HCT116 (cell line): ENCODE results near the gene CDH23. TPM values are rescaled to one million over a fixed set of nuclear protein-coding genes. Genes with fewer than 3 reads are reported as not detected.

Source experiments
- ATAC-seq: fragments of 200-7000 bp; cut with Tn5 transposase; 2 replicates; pipeline ENCODE4 v1.9.1; 2020; ENCODE audit warnings: mild to moderate bottlenecking, moderate library complexity
- BruUV-seq: library from RNA; stranded (reverse); fragments of 400-500 nt; replicated peaks from 2 replicates; lab custom pipeline; 2021; lab: Mats Ljungman, UMichigan
- CTCF ChIA-PET: fragments of 300-600 bp; sonication (Branson Sonifier 250); formaldehyde crosslinking; loops from one replicate; lab custom pipeline; 2021; ENCODE audit warnings: antibody characterized with exemption; lab: Charles Lee
- POLR2A ChIA-PET: fragments of 300-600, 350-600 bp; sonication (Branson Sonifier 250); formaldehyde crosslinking; loops from one replicate; lab custom pipeline; 2021; ENCODE audit warnings: antibody characterized with exemption; lab: Charles Lee
- RAD21 ChIA-PET, 2 experiments: fragments of 300-600 bp; sonication (Branson Sonifier 250); formaldehyde crosslinking; loops; one replicate each; lab custom pipeline; 2023; ENCODE audit warnings: low total read pairs in 2 of 2; ENCODE audit not compliant: uncharacterized antibody in 2 of 2, unreplicated experiment in 2 of 2, low non-redundant PET in 1 of 2; lab: Charles Lee
- DNase-seq: peaks from one replicate; pipeline ENCODE4 v3.0.0-alpha.2; 2010; ENCODE audit warnings: low read depth, low spot score
- H2AFZ ChIP-seq: fragments of 200-600 bp; shearing (Covaris generic), sonication (generic); 2 replicates; pipeline ENCODE4 v1.6.1; 2017; ENCODE audit warnings: low read depth, mixed run types, mixed read lengths, antibody characterized with exemption, low read length; ENCODE audit not compliant: poor library complexity, severe bottlenecking
- H3K27ac ChIP-seq: 2 replicates; pipeline ENCODE4 v1.5.1; 2012; ENCODE audit warnings: low read depth, low read length
- H3K27me3 ChIP-seq: fragments of 200-600 bp; sonication (generic); 2 replicates; pipeline ENCODE4 v1.6.1; 2016; ENCODE audit warnings: mixed run types, low read length, mixed read lengths; ENCODE audit not compliant: insufficient read depth
- H3K36me3 ChIP-seq, 2 experiments: fragments of 200-500 bp in 1 of 2; fragments of 200-600 bp in 1 of 2; sonication (Bioruptor generic) in 1 of 2; sonication (generic) in 1 of 2; 2 replicates each; pipeline versions ENCODE4 v1.5.1 to v1.6.1; 2014 to 2016; ENCODE audit warnings: low read length in 2 of 2, inconsistent platforms in 1 of 2, mixed read lengths in 1 of 2, mixed run types in 1 of 2; ENCODE audit not compliant: insufficient read depth in 2 of 2, control insufficient read depth in 1 of 2
- H3K4me1 ChIP-seq, 2 experiments: fragments of 200-600 bp in 1 of 2; sonication (generic) in 1 of 2; 2 replicates each; pipeline versions ENCODE4 v1.5.1 to v1.6.1; 2012 to 2017; ENCODE audit warnings: low read length in 2 of 2, inconsistent platforms in 1 of 2, mild to moderate bottlenecking in 1 of 2, mixed read lengths in 1 of 2, mixed run types in 1 of 2, moderate library complexity in 1 of 2; ENCODE audit not compliant: insufficient read depth in 2 of 2, control insufficient read depth in 1 of 2
- H3K4me2 ChIP-seq: fragments of 200-600 bp; sonication (generic); 2 replicates; pipeline ENCODE4 v1.6.1; 2017; ENCODE audit warnings: mixed run types, low read length, mixed read lengths
- H3K4me3 ChIP-seq, 2 experiments: fragments of 200-600 bp in 1 of 2; sonication (generic) in 1 of 2; replicated peaks in 1 of 2; 2 replicates each; pipeline ENCODE4 v1.5.1; 2011 to 2016; ENCODE audit warnings: low read length in 2 of 2, control low read depth in 1 of 2, low read depth in 1 of 2, mild to moderate bottlenecking in 1 of 2, mixed read lengths in 1 of 2, mixed run types in 1 of 2
- H3K79me2 ChIP-seq: fragments of 200-600 bp; sonication (generic); 2 replicates; pipeline ENCODE4 v1.6.1; 2017; ENCODE audit warnings: mild to moderate bottlenecking, mixed run types, low read length, moderate library complexity, mixed read lengths; ENCODE audit not compliant: insufficient read depth
- H3K9ac ChIP-seq: fragments of 200-600 bp; sonication (generic); 2 replicates; pipeline ENCODE4 v1.6.1; 2016; ENCODE audit warnings: low read length, mixed read lengths
- H3K9me2 ChIP-seq: fragments of 200-600 bp; sonication (generic), shearing (Covaris generic); 2 replicates; pipeline ENCODE4 v1.6.1; 2017; ENCODE audit warnings: mixed run types, mild to moderate bottlenecking, moderate library complexity; ENCODE audit not compliant: insufficient read depth
- H3K9me3 ChIP-seq, 2 experiments: fragments of 200-500 bp in 1 of 2; fragments of 200-600 bp in 1 of 2; sonication (Bioruptor generic) in 1 of 2; sonication (generic) in 1 of 2; 2 replicates each; pipeline ENCODE4 v1.6.1; 2014 to 2017; ENCODE audit warnings: low read length in 2 of 2, mixed read lengths in 2 of 2, inconsistent platforms in 1 of 2, low read depth in 1 of 2, mild to moderate bottlenecking in 1 of 2, mixed run types in 1 of 2, moderate library complexity in 1 of 2; ENCODE audit not compliant: control insufficient read depth in 1 of 2, insufficient read depth in 1 of 2
- H4K20me1 ChIP-seq: fragments of 200-600 bp; sonication (generic), shearing (Covaris generic); 2 replicates; pipeline ENCODE4 v1.6.1; 2017; ENCODE audit warnings: mixed run types, mild to moderate bottlenecking, moderate library complexity; ENCODE audit not compliant: insufficient read depth
- ATF3 ChIP-seq: IDR thresholded peaks from 2 replicates; pipeline ENCODE4 v1.6.1; 2012
- CEBPB ChIP-seq: IDR thresholded peaks from 2 replicates; pipeline ENCODE4 v1.6.1; 2012; ENCODE audit warnings: low read depth
- CTCF ChIP-seq, 3 experiments: fragments of 200-600 bp in 1 of 3; sonication (generic) in 1 of 3; IDR thresholded peaks in 2 of 3; conservative IDR thresholded peaks in 1 of 3; 2 replicates each; pipeline ENCODE4 v1.5.1; 2012 to 2017; ENCODE audit warnings: low read depth in 2 of 3, low read length in 2 of 3, antibody characterized with exemption in 1 of 3, borderline replicate concordance in 1 of 3, control low read depth in 1 of 3, mild to moderate bottlenecking in 1 of 3, mixed read lengths in 1 of 3, mixed run types in 1 of 3, moderate library complexity in 1 of 3; ENCODE audit not compliant: insufficient read depth in 1 of 3
- EGR1 ChIP-seq: IDR thresholded peaks from 2 replicates; pipeline ENCODE4 v1.6.1; 2012; ENCODE audit warnings: low read depth
- EZH2 ChIP-seq: fragments of 200-600 bp; sonication (generic); IDR thresholded peaks from 2 replicates; pipeline ENCODE4 v1.6.1; 2017; ENCODE audit warnings: antibody characterized with exemption, mixed run types
- FOSL1 ChIP-seq: IDR thresholded peaks from 2 replicates; pipeline ENCODE4 v1.6.1; 2012; ENCODE audit warnings: low read depth
- JUND ChIP-seq: IDR thresholded peaks from 2 replicates; pipeline ENCODE4 v1.6.1; 2012
- MAX ChIP-seq: IDR thresholded peaks from 2 replicates; pipeline ENCODE4 v1.6.1; 2012
- POLR2A ChIP-seq: IDR thresholded peaks from 2 replicates; pipeline ENCODE4 v1.7.0; 2011; ENCODE audit warnings: borderline replicate concordance; ENCODE audit not compliant: insufficient read depth, insufficient read length; ENCODE audit errors: extremely low read depth
- POLR2AphosphoS5 ChIP-seq: IDR thresholded peaks from 2 replicates; pipeline ENCODE4 v1.6.1; 2011; ENCODE audit warnings: mild to moderate bottlenecking, low read depth, low read length, moderate library complexity
- RAD21 ChIP-seq: IDR thresholded peaks from 2 replicates; pipeline ENCODE4 v1.6.1; 2012; ENCODE audit warnings: low read depth, mild to moderate bottlenecking
- SIN3A ChIP-seq: IDR thresholded peaks from 2 replicates; pipeline ENCODE4 v1.6.1; 2012; ENCODE audit warnings: low read depth
- SP1 ChIP-seq: IDR thresholded peaks from 2 replicates; pipeline ENCODE4 v1.6.1; 2012; ENCODE audit warnings: low read depth
- SRF ChIP-seq: IDR thresholded peaks from 2 replicates; pipeline ENCODE4 v1.6.1; 2012; ENCODE audit warnings: low read depth
- TCF7L2 ChIP-seq: IDR thresholded peaks from 2 replicates; pipeline ENCODE4 v1.7.0; 2011; ENCODE audit warnings: borderline replicate concordance, inconsistent platforms; ENCODE audit not compliant: insufficient read depth, insufficient read length; ENCODE audit errors: extremely low read depth
- ZFX ChIP-seq: fragments of 450-650 bp; IDR thresholded peaks from 2 replicates; pipeline ENCODE4 v1.6.1; 2017
- intact Hi-C: fragments of 100-400 bp; cut with micrococcal nuclease; formaldehyde crosslinking; loops from 2 replicates; pipeline ENCODE4 v1.10.0; 2022
- total RNA-seq: library from RNA; stranded (reverse); gene quantifications from one replicate; pipeline ENCODE4 v1.2.1, GENCODE V29; 2021; ENCODE audit not compliant: unreplicated experiment
- TF ChIP-seq, protein P1 (sequence below): IDR thresholded peaks from 2 replicates; pipeline ENCODE4 v1.6.1; 2012; ENCODE audit warnings: low read depth
- TF ChIP-seq, protein P2 (sequence below): IDR thresholded peaks from 2 replicates; pipeline ENCODE4 v1.6.1; 2011; ENCODE audit warnings: mild to moderate bottlenecking, low read length, moderate library complexity; ENCODE audit not compliant: insufficient replicate concordance; ENCODE audit errors: extremely low read depth

Gene CDH23
- total RNA-seq, 1 experiment from 2014 or later = not detected

- DNase-seq = no peak
- H3K9me2 ChIP-seq = no peaks in the 10 kb centered on the region
- ChIA-PET RAD21 (no interaction called here), CTCF (no interaction called here), POLR2A (no interaction called here)
- H3K79me2 ChIP-seq = no peaks in the 10 kb centered on the region
- no peaks in the 10 kb centered on the region for H3K27me3 ChIP-seq
- H3K4me3 ChIP-seq = no peak overlapping the region
- no peak overlapping the region for H3K9ac ChIP-seq
- TF ChIP-seq ATF3 (no peak), FOSL1 (no peak), RAD21 (no peak), EZH2 (no peak), SRF (no peak), EGR1 (no peak), CTCF (IDR thresholded peaks at IDR 0.05 in 2 of 3, conservative IDR thresholded peaks at IDR 0.05 in 1 of 3; ENCODE audit: borderline replicate concordance in 1 of 3, insufficient read depth in 1 of 3, low read depth in 2 of 3, low read length in 2 of 3) (no peak), POLR2A (no peak), TCF7L2 (no peak), ZFX (no peak), POLR2AphosphoS5 (no peak), SP1 (no peak), SIN3A (no peak), CEBPB (no peak), MAX (no peak), JUND (no peak)
- TF ChIP-seq, protein P1, sequence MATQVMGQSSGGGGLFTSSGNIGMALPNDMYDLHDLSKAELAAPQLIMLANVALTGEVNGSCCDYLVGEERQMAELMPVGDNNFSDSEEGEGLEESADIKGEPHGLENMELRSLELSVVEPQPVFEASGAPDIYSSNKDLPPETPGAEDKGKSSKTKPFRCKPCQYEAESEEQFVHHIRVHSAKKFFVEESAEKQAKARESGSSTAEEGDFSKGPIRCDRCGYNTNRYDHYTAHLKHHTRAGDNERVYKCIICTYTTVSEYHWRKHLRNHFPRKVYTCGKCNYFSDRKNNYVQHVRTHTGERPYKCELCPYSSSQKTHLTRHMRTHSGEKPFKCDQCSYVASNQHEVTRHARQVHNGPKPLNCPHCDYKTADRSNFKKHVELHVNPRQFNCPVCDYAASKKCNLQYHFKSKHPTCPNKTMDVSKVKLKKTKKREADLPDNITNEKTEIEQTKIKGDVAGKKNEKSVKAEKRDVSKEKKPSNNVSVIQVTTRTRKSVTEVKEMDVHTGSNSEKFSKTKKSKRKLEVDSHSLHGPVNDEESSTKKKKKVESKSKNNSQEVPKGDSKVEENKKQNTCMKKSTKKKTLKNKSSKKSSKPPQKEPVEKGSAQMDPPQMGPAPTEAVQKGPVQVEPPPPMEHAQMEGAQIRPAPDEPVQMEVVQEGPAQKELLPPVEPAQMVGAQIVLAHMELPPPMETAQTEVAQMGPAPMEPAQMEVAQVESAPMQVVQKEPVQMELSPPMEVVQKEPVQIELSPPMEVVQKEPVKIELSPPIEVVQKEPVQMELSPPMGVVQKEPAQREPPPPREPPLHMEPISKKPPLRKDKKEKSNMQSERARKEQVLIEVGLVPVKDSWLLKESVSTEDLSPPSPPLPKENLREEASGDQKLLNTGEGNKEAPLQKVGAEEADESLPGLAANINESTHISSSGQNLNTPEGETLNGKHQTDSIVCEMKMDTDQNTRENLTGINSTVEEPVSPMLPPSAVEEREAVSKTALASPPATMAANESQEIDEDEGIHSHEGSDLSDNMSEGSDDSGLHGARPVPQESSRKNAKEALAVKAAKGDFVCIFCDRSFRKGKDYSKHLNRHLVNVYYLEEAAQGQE = no peak
- TF ChIP-seq, protein P2, sequence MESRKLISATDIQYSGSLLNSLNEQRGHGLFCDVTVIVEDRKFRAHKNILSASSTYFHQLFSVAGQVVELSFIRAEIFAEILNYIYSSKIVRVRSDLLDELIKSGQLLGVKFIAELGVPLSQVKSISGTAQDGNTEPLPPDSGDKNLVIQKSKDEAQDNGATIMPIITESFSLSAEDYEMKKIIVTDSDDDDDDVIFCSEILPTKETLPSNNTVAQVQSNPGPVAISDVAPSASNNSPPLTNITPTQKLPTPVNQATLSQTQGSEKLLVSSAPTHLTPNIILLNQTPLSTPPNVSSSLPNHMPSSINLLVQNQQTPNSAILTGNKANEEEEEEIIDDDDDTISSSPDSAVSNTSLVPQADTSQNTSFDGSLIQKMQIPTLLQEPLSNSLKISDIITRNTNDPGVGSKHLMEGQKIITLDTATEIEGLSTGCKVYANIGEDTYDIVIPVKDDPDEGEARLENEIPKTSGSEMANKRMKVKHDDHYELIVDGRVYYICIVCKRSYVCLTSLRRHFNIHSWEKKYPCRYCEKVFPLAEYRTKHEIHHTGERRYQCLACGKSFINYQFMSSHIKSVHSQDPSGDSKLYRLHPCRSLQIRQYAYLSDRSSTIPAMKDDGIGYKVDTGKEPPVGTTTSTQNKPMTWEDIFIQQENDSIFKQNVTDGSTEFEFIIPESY = no peak
- H2AFZ ChIP-seq = no peak overlapping the region
- no peak overlapping the region for H3K4me2 ChIP-seq
- no peaks in the 10 kb centered on the region for H4K20me1 ChIP-seq
- H3K36me3 ChIP-seq = no peaks in the 10 kb centered on the region
- no TSS peak for BruUV-seq
- no peaks in the 10 kb centered on the region for H3K4me1 ChIP-seq
- no peaks in the 10 kb centered on the region for H3K9me3 ChIP-seq
- intact Hi-C loops = no loop called here
- no peak for ATAC-seq
- H3K27ac ChIP-seq = no peak overlapping the region
Measured at GRCh38 chr10:71671994-71672946, 275.6 kb downstream of the CDH23 start.
